DMS153 (cell line): ENCODE data around the gene ALK.

Experiments used
- DNase-seq: peaks from one replicate; lab custom pipeline; 2025; lab: John Stamatoyannopoulos, UW

The ALK gene

DNA sequence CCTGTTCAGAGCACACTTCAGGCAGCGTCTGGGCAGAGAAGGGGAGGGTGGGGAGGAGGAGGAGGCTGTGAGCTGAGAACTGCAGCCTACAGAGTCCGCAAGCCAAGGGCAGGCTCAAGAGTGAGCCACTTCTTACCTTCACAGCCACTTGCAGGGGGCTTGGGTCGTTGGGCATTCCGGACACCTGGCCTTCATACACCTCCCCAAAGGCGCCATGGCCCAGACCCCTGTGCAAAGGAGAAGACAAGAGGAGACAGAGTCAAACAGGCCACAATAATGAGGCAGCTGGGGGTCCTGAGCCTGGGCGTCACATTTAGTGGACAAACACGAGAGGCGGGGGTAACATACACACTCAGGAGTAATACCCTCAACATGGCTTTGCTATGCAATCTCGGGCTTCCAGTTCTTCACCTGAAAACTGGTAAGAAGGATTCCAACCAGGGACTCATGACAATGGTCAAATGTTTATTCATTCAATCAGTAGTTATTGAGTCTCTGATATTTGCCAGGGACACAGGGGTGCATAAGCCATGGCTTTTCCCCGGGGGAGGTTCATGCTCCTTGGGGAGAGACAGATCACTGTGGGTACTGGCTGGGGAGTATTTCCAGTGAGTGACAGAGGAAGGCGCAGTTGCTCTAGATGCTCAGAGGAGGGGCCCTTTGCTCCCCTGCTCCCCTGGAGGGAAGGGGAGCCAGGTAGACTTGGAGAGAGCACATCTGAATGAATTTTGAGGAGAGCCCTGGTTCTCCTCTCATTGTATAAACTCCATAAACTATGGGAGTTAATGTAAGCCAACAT, 698.8 kb downstream of the ALK start:
- no peak for DNase-seq

DNA sequence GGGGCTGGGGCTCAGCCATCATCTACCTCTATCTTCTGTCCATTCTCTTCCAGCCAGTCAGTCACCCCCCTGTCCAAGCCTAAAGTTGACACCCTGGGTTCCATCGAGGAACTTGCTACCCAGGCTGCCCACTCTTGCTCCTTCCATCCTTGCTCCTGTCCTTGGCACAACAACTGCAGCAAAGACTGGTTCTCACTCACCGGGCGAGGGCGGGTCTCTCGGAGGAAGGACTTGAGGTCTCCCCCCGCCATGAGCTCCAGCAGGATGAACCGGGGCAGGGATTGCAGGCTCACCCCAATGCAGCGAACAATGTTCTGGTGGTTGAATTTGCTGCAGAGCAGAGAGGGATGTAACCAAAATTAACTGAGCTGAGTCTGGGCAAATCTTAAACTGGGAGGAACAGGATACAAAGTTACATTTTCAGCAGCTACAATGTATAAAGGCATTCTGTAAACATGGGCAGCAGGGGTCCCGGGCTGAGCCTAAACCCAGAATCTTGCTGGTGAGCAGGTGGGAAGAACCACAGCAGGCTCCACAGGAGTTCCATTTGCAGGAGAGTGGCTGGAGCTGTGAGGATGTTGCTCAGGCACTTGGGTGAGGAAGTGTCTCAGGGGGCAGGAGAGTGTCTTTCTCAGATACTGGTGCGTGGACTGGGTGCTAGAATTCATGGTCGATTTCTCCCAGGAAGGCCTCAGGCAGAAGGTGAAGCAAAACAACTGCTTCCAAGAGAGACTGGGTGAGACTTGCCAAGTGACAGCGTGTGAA, 700.7 kb downstream of the ALK start:
- no peak for DNase-seq

DNA sequence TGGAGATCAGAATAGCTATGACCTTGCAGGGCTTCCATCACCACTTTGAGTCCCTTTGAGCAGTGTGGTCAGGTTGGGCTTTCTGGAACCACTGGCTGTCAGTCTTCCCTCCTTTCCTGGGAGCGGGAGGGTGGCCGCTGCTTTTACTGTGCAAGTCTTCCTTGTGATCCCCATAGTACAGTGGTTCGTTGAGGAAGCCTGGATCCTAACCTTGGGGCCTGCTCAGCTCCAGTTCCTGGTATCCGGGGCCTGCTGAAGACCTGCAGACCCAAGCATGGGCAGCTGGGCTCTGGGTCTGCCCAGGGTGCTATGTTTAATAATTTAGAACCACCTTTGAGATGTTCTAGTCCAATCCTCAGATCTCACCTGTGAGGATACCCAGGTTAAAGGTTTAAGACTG, 702.0 kb downstream of the ALK start:
- DNase-seq = no peak

DNA sequence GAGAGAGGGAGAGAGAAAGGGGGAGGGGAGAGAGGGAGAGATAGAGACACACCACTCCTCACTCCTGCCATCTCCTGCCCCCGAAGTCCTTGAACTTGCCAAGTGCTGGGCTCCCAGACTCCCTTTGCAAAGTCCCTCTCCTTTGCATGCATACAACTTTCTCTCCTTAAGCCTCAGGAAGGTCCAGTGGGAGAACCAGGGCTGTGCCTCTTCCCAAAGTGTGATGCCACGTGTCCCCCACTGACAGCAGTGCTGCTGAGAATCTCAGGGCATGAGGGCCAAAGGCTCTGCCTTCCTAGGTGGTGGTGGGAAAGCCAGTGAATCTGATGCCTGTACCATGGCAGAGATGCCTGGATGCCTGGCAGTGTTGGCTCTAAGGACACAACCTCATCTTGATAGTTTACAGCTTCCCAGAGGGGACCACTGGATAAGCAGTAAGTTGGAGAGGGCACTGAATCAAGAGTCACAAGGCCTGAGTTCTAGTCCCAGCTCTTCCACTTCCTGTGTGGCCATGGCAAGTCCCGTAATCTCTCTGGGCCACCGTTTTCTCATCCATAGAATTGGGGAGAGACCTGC, 702.7 kb downstream of the ALK start:
- no peak for DNase-seq

DNA sequence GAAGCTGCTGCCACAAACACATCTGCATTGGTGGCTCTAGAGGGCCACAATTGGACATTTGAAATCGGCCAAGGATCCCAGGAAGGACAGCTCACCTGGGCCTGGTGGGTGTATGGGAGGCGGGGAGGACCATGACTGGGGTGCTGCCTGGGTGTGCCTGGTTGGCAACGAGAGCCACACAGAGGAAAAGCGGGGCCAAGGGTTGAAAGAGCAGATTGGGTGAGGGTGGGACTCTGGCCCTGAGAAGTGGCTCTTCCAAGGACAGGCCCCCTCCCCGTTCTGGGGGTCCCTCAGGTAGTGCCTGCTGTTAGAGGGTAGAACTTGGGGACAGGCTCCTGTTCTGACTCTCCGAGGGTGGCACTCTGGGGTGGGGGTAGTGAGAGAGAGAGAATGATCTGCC, 703.3 kb downstream of the ALK start:
- no peak for DNase-seq

DNA sequence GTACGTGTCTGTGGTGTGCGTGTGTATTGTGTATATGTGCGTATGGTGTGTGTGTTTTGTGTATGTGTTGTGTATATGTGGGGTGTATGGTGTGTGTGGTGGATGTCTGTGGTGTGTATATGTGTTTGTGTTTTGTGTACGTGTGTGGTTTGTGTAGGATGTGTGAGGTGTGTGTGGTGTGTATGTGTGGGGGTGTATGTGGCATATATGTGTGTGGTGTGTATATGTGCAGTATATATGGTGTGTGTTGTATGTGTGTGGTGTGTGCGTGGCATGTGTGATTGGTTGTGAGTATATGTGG, 704.8 kb downstream of the ALK start:
- DNase-seq = no peak

DNA sequence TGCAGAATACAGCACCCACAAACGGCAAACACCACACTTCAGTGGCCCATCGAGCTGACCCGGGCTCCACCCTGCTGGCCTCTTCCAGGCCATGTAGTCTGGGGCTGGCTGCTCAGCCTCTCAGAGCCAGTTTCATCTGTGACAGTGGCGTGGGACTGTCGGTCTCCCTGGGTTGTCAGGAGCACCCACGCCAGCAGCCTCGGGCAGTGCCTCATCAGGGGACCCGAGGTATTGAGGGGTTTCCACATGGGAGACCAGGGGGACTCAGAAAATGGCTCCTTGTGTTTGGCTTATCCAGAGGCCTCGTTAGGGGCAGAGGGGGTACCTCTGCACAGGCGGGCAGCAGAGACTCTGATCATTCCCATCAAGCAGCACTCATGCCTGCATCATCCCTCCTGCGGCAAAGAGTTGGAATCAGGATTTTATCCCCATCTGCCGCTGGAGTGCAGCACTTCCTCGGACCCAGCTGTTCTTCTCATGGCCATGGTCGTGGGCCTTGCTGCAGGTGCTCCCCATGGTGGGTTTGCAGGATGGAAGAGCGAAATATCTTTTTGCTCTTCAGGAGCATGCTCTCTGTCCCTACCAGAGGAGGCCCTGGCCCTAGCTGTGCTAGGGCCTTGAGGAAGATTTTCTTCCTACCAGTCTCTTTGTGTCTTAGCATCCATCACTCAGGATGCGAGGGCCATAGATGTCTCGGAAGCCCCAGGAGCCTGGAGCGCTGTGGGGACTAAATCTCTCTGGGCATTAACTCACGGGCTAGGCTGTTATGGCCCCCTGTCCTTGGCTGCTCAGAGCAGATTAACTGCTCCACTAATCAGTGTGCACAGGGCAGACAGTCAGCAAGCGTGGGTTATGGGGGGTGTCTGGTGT, 705.4 kb downstream of the ALK start:
- DNase-seq = no peak

DNA sequence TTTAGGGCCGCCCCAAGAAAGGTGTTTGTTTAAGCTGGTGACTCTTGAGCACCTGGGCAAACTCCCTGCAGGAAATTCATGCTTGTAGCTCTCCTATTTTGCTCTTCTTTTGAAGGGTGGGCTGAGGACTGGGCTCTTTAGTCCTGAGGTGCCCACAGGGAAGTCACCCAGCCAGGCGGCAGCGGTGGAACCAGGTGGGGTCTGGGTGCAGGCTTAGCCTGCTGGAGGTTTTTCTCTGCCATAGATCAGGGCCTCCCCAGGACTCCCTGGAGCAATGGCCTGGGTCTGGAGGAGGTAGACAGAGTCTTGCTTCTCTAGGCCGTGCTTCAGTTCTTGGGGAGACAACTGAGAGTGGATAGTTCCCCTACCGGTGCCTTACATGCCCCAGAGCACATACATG, 706.3 kb downstream of the ALK start:
- DNase-seq = no peak

DNA sequence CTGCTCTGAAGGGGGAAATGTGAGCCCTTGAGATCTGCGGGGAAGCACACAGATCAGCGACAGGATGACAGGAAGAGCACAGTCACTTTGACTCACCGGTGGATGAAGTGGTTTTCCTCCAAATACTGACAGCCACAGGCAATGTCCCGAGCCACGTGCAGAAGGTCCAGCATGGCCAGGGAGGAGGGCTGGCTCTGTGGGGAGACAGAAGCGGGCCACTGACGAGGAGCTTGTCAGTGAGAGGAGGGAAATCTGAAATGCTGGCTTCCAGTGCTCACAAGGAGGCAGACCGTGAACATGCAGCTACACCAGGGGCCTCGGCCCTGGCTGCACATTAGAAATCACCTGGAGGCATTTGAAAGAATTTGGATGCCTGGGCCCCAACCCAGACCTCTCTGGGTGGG, 707.5 kb downstream of the ALK start:
- DNase-seq = no peak

DNA sequence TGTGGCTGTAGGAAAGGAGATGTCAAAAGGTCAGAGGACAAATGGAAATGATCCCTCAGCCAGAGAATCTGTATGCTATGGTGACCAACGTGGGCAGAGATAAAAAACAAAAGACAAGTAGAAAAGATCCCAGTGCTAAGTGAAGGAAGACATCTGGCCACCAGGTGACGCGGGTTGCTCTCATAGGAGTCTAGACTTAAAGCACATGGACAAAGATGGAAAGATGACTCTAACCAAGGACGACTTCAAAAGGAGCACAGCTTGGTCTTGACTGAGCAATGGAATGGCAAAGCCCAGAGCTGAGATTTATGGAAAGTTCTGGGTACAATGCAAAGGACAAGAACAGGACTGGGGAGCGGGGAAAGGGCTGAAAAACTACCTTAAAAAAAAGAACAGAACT, 709.4 kb downstream of the ALK start:
- no peak for DNase-seq

DNA sequence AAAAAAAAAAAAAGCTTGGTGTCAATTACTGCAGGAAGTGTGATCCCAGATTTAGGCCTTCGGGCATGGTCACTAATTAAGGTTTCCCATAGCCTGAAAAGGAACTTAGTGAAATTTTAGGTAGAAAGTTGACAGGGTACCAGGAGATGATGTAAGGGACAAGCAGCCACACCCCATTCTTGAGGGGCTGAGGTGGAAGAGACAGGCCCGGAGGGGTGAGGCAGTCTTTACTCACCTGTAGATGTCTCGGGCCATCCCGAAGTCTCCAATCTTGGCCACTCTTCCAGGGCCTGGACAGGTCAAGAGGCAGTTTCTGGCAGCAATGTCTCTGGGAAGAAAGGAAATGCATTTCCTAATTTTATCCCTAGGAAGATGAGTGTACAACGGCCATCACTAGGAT, 711.8 kb downstream of the ALK start:
- no peak for DNase-seq

DNA sequence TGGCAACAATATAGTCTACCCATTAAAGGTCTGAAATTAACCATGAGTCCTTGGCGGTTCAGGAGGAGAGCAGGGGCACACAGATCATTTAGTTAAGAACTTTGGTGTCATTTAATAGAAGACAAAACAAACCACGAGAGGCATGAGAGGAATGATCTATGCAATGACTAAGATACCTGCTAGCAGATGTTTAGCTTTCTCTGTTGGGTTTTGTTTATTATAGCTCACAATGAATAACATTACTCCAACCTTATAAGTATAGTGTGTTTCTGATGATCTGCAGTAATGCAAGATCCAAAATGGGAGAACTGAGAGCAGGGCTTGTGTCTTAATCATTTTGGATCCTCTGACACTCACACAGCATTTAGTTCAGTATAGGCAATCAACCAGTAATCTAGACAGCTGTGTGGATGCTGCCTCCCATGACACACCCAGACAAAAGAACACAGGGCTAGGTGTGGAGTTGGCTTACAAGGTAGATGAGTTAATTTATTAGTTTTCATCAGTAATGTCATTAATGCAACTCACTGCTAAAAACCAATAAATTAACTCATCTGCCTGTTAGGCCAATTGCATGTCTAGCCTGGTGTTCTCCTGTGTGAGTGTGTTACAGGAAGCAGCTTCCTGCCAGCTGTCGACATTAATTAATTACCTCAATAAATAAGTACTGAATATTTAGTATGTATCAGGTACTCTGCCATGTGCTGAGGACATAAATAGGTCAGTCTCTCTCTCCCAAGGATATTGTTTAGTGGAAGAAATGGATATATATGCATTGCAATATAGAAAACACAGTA, 713.8 kb downstream of the ALK start:
- no peak for DNase-seq

DNA sequence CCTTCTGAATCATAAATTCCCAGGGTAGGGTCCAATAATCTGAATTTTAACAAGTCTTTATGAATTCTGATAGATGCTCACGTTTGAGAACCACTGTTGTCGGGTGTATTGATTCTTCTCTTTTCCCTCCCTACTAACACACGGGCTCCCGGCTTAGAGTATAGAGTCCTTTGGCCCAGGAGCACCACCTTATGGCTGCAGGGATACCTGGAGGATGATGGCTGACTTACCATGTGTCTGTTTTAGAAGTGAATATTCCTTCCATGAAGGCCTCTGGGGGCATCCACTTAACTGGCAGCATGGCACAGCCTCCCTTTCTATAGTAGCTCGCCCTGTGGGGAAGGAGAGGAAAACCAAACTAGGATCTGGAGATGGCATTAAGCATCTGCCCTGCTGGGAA, 714.4 kb downstream of the ALK start:
- DNase-seq = no peak

DNA sequence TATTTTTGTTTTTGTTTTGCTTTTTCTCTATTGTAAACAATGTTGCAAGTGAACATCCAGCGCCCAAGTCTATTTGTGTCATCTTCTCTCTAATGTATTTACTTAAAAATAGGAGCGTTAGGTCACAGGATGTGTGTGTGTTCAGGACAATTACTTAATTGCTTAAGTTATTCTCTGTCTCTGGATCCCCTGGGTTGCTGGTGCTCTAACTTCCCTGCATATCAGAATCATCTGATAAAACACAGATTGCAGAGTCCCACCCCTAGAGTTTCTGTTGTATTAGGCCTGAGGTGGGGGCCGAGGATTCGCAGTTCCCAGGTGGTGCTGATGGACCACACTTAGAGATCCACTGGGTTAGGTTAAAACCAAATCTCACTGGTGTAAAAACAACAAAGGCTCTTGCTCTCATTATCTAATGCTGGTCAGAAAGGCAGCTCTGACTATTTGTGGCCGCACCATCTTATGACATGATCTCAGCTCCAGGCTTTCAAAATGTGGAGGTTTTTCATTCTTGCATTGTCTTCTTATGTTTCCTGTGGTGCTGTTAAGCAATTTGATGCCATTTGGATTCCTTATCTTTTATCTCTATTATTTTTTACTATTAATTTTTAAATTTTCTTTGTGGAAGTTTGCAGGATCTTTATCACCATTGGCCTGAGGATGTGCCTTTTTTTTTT, 718.4 kb downstream of the ALK start:
- DNase-seq = no peak

DNA sequence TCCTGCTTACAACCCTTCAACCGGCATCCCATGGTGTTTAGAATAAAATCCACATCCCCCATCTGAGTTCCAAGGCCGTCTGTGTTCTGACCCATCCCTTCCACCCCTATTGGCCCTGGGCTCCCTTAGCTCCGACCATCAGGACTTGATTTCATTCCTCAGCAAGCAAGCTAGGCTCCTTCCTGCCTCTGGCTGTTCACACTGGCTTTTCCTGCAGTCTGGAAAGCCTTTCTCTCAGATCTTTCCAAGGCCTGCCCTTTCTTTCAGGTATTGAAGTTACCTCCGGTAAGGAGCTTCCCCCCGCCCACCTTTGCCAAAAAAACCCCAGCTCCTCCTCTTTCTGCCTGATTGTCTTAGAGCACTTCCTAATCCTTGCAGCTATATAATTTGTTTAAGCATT, 719.4 kb downstream of the ALK start:
- DNase-seq = no peak

DNA sequence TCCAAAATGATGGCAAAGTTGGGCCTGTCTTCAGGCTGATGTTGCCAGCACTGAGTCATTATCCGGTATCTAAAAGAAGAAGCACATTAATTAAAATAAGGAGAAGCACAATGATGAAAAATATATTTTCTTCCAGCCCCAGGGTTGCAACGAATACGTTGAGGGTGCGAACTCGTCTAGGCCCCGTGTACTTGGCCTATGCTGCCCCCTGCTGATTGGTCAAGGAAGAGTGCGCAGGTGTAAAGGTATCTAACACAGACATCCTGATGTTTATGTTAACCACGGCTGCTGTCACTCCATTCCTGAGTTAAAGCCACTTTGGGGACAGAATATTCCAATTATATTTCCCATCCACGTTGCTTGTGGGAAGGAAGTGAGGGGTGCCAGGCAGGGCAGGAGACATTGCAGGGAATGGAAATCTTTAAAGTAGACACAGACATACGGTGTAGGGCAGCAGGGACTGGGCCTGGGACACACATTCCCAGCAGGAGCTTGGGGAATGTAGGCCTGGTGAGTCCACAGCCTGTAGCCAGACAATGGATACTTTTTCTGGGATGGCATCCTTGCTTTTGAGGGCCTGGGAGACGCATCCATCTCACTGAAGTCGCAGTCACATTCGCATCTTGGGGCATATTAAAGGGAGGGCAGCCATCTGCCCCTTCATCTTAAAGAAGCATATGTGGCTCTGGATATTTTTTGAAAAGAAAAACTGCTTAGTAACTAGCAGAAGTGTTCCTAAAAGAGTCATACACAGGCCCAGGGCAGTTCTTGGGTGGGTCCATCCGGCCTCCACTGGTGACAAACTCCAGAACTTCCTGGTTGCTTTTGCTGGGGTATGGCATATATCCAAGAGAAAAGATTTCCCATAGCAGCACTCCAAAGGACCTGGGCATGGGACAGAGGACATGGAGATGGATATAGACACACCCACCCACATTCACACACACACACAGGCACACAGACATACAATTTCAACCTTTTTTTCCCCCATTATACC, 724.3 kb downstream of the ALK start:
- DNase-seq = peak; percentile 43

DNA sequence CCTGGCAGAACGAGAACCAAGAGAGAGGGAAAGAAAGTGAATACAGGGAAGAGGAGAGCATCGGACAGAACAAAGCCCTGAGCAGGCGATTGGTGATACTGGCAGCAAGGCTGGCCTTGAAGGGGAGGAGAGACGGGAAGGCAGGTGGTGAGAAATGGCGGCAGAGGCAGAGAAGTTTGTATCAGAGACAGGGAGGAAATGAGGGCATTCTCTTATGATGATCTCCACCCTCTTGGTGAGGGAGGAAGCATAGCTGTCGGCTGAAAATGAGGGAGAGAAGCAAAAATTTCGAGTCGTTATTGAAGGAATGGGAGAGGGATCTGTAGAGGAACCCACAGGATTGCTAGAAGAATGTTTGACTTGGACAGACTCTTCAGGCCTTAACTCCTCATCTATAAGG, 725.6 kb downstream of the ALK start:
- no peak for DNase-seq

DNA sequence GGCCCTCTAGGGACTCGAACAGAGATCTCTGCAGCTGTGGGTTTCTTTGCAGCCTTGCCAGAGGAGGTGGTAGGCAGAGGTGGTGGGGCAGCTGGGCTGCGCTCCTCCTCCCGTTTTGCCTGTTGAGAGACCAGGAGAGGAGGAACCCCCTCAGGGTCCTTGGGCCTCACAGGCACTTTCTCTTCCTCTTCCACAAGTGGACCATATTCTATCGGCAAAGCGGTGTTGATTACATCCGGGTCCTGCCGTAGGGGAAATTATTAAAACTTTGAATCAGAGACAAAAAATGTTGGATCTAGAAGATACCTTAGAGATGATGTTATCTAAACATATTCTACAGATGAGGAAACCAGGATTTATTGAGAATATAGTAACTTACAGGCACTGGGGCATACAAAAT, 727.7 kb downstream of the ALK start:
- DNase-seq = no peak

DNA sequence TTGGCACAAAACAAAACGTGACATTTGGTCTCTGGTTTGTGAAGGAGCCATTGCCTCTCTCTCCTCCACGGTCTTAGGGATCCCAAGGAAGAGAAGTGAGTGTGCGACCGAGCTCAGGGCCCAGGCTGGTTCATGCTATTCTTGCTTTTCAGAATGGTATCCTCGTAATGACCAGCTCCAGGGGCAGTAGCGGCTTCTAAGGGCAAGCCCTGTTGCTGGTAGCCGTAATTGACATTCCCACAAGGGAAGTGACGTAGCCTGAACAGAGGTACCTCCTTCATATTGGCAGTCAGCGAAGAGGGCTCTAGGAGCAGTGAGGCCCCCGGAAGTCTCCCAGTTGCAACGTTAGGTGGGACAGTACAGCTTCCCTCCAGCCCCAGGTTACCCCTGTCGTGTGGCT, 728.3 kb downstream of the ALK start:
- no peak for DNase-seq

DNA sequence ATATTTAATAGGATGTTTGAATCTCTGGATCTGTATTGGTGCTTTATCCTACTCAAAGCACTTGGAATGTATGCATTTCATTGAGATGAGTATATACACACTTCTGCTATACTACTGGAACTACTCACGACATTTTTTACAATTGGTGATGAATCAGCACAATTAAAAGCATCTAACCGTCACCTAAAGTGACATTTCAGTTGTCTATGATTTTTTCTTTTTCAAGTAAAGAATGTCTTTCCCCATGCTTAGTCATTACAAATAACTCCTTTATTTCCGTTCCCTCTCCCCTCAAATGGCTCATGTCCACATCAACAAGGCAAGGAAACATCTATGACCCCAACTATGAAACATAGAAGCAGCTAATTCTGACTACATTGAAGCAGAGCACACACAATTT, 728.9 kb downstream of the ALK start:
- DNase-seq = no peak
